AG04450 (cell line): ENCODE data around the gene LTBR. TPM values are rescaled to one million over a fixed set of nuclear protein-coding genes. Genes with fewer than 3 reads are reported as not detected.
"Not testable (repeated sequence)": the region's sequence is repeated elsewhere in the genome, so short reads cannot be mapped to it uniquely, and the experiment has no call there.

Experiments used
- CTCF ChIA-PET: fragments of 300-600, 350-600 bp; formaldehyde crosslinking; extraction: SDS; loops from one replicate; lab custom pipeline; 2022; ENCODE audit warnings: antibody characterized with exemption, inconsistent platforms; lab: Charles Lee
- POLR2A ChIA-PET: fragments of 350-600 bp; formaldehyde crosslinking; extraction: SDS; loops from one replicate; lab custom pipeline; 2021; ENCODE audit warnings: antibody characterized with exemption, inconsistent platforms; lab: Yijun Ruan, JAX
- DNase-seq: peaks from one replicate; pipeline ENCODE4 v3.0.0-alpha.2; 2011; ENCODE audit warnings: low read depth, low spot score
- H3K27ac ChIP-seq: one replicate; pipeline ENCODE4 v1.5.1; 2012; ENCODE audit warnings: low read depth, low read length, control low read depth
- H3K27me3 ChIP-seq: one replicate; pipeline ENCODE4 v1.6.0; 2012; ENCODE audit warnings: low read length; ENCODE audit not compliant: control insufficient read depth, insufficient read depth
- H3K4me3 ChIP-seq: 2 replicates; pipeline ENCODE4 v1.5.1; 2011; ENCODE audit warnings: mild to moderate bottlenecking, low read depth, low read length, control low read depth
- H3K9me3 ChIP-seq: 2 replicates; pipeline ENCODE4 v1.5.1; 2012; ENCODE audit warnings: low read length; ENCODE audit not compliant: control insufficient read depth, insufficient read depth
- CTCF ChIP-seq: IDR thresholded peaks from 2 replicates; pipeline ENCODE4 v1.5.1; 2011; ENCODE audit warnings: low read depth, low read length, control low read depth, inconsistent platforms
- polyA plus RNA-seq: library from polyadenylated mRNA; depleted of rRNA; stranded (reverse); fragments of >200 nt; gene quantifications from 2 replicates; pipeline ENCODE4 v1.2.3, GENCODE V29; 2011

The LTBR gene
- polyA plus RNA-seq, 1 experiment, result 32.1 TPM

GRCh38 chr12:6336079-6336888 is 47.7 kb upstream of the LTBR start:
- H3K4me3 ChIP-seq, result peak overlapping the region; percentile 100
- CTCF ChIA-PET, result interaction anchor here (1.0 to 3.2 kb wide), 5 partner anchors 10 to 129 kb away, joined by 3 to 33 read pairs (median 8); no protein-coding TSS in a partner anchor
- H3K27me3 ChIP-seq, result no peaks in the 10 kb centered on the region
- H3K9me3 ChIP-seq, result no peaks in the 10 kb centered on the region; the same call in 1 of the 2 replicates
- POLR2A ChIA-PET, result interaction anchor here (0.6 to 5.4 kb wide), 20 partner anchors 9 to 199 kb away, joined by 3 to 50 read pairs (median 6); partner anchors contain the start of genes GAPDH, LTBR, TAPBPL and VAMP1
- DNase-seq, result peak; percentile 98
- TF ChIP-seq CTCF, result no peak
- H3K27ac ChIP-seq, result peak overlapping the region; percentile 100

- ChIA-PET POLR2A (interaction anchor here (0.6 to 5.4 kb wide), 16 partner anchors 8 to 198 kb away, joined by 3 to 50 read pairs (median 7); partner anchors contain the start of genes GAPDH, LTBR, TAPBPL and VAMP1), CTCF (interaction anchor here (1.0 to 3.2 kb wide), 3 partner anchors 11 to 128 kb away, joined by 3 to 33 read pairs (median 11); no protein-coding TSS in a partner anchor)
- no peak for DNase-seq
- TF ChIP-seq CTCF, result no peak
- no peaks in the 10 kb centered on the region for H3K27me3 ChIP-seq
- H3K9me3 ChIP-seq, result peaks cover 5% of the 10 kb centered on the region; the same call in 1 of the 2 replicates
- peak overlapping the region; percentile 100 for H3K27ac ChIP-seq
- peak overlapping the region; percentile 100 for H3K4me3 ChIP-seq
Measured at GRCh38 chr12:6336889-6337853, 46.8 kb upstream of the LTBR start.

GRCh38 chr12:6337958-6338433 is 46.0 kb upstream of the LTBR start:
- ChIA-PET POLR2A (no interaction called here), CTCF (no interaction called here)
- Histone ChIP-seq H3K27me3 (no peaks in the 10 kb centered on the region), H3K27ac (peak overlapping the region; percentile 39), H3K4me3 (peak overlapping the region; percentile 100), H3K9me3 (peaks cover 5% of the 10 kb centered on the region; the same call in 1 of the 2 replicates)
- TF ChIP-seq CTCF, result no peak
- no peak for DNase-seq

- not testable (repeated sequence) for H3K9me3 ChIP-seq, H3K27me3 ChIP-seq, H3K27ac ChIP-seq, DNase-seq
- POLR2A ChIA-PET, result interaction anchor here (1.3 to 1.5 kb wide), 2 partner anchors 127 to 201 kb away, joined by 3 to 4 read pairs; no protein-coding TSS in a partner anchor
- CTCF ChIA-PET, result interaction anchor here (1.1 kb wide), 1 partner anchor 127 kb away, joined by 5 read pairs; no protein-coding TSS in a partner anchor
- H3K4me3 ChIP-seq, result peak overlapping the region; percentile 100
Measured at GRCh38 chr12:6338536-6338935, 45.4 kb upstream of the LTBR start.
